H1 (cell line): ENCODE results near the gene MTNR1A. TPM values are rescaled to one million over a fixed set of nuclear protein-coding genes. Genes with fewer than 3 reads are reported as not detected.

Experiments
- CREB1 ChIP-seq: IDR thresholded peaks from 2 replicates; pipeline ENCODE4 v1.6.1; 2012; ENCODE audit warnings: inconsistent platforms
- GTF2F1 ChIP-seq: IDR thresholded peaks from 2 replicates; pipeline ENCODE4 v1.6.1; 2012; ENCODE audit warnings: low read depth, low read length, improper control_type of control experiment, borderline replicate concordance
- HDAC2 ChIP-seq, 2 experiments: fragments of 300-600 bp in 1 of 2; sonication (generic) in 1 of 2; IDR thresholded peaks; 2 replicates each; pipeline ENCODE4 v1.6.1; 2011 to 2012; ENCODE audit warnings: low read depth in 2 of 2, low read length in 2 of 2, mild to moderate bottlenecking in 2 of 2, moderate library complexity in 2 of 2, borderline replicate concordance in 1 of 2, inconsistent platforms in 1 of 2
- KDM5A ChIP-seq: fragments of 200-600 bp; IDR thresholded peaks from 2 replicates; pipeline ENCODE4 v1.7.1; 2012; ENCODE audit warnings: mild to moderate bottlenecking, low read length, inconsistent platforms, mixed read lengths
- PHF8 ChIP-seq: fragments of 200-600 bp; sonication (generic); conservative IDR thresholded peaks from 2 replicates; pipeline ENCODE4 v1.7.1; 2012; ENCODE audit warnings: low read depth, mild to moderate bottlenecking, inconsistent platforms, low read length, moderate library complexity
- SAP30 ChIP-seq: fragments of 300-600 bp; sonication (generic); IDR thresholded peaks from 2 replicates; pipeline ENCODE4 v1.7.1; 2012; ENCODE audit warnings: low read length, moderate library complexity, mild to moderate bottlenecking, inconsistent platforms; ENCODE audit not compliant: insufficient read depth, insufficient replicate concordance
- SIRT6 ChIP-seq: IDR thresholded peaks from one replicate; pipeline ENCODE4 v1.7.1; 2012; ENCODE audit warnings: low read length, inconsistent platforms
- ZNF274 ChIP-seq: IDR thresholded peaks from 2 replicates; pipeline ENCODE4 v1.7.0; 2012; ENCODE audit warnings: low read length, borderline replicate concordance; ENCODE audit errors: extremely low read depth
- polyA plus RNA-seq, 7 experiments: library from polyadenylated mRNA; depleted of rRNA in 3 of 7; stranded (reverse) in 5 of 7; unstranded in 2 of 7; fragments of >200 nt in 5 of 7; fragments of 200-250 nt in 2 of 7; gene quantifications; 1 replicate in 5 of 7; 2 replicates in 1 of 7; 4 replicates in 1 of 7; pipeline versions ENCODE4 v1.2.1 to v1.2.3, GENCODE V29; 2011 to 2013; ENCODE audit warnings: missing spikeins in 2 of 7, mixed read lengths in 2 of 7
- total RNA-seq: library from RNA; stranded (reverse); fragmentation: NEBNext Ultra II Directional; extraction: Animal tissue kit (Norgen Biotek cat#: 25700); gene quantifications from 2 replicates; pipeline ENCODE4 v1.2.1, GENCODE V29; 2021

Gene MTNR1A
- total and polyA plus RNA-seq, 2 of the 8 experiments (the other 6 are each of a cell fraction or from before 2014, with no cell fraction given), result 0.45 to 1.0 TPM

DNA sequence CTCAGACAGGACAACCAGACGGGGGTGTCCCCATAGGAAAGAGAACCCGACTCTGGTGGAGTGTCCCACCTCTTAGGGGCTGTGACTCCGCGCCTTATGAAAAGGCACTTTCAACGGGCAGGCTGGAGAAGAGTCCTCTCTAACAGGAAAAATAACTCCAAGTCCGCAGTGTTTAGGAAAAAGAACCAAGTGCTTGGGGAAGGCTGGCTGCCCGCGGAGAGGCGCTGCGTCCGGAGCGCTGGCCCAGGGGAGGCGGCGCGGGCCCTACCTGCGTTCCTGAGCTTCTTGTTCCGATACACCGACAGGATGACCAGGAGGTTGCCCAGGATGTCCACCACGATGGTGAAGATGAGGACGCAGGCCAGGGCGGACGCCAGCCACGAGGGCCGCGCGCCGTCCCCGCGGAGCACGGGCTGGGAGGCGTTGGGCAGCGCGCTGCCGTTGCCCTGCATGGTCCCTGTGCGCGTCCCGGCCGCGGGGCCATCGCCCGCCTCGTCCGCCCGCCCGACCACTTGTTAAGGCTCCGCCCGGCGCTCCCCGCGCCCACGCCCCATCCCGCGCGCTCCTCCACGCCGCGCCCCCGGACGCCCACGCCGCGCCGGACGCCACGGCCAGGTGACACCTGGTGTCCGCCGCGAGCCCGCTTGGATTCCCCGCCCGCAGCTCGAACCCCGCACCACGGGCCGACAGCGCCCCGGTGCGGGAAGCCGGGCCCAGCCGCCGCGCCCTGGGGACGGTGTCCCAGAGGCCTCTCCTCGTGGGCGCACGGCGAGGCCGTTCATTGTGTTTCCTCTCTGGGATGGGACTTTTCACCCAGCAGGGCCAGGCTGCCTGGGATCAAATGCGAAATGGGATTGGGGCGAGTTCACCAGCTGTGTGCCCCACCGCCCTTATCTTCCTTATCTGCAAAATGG lies at the start of gene MTNR1A (continued):
- TF ChIP-seq ZNF274 (no peak), KDM5A (no peak), CREB1 (no peak), SIRT6 (no peak), GTF2F1 (no peak), HDAC2 (IDR thresholded peaks at IDR 0.05; ENCODE audit: borderline replicate concordance in 1 of 2, low read depth in 2 of 2, low read length in 2 of 2) (0 out of 4 replicates have a peak, but pooled peaks have one; percentile 33 to 35), SAP30 (no peak), PHF8 (no peak)
- TF ChIP-seq, all 59 proteins: peak for 14
